GM04504 (cell line): ENCODE data around the gene HNMT.
"Not testable (repeated sequence)": the region's sequence is repeated elsewhere in the genome, so short reads cannot be mapped to it uniquely, and the experiment has no call there.

Experiments used
- DNase-seq: peaks from one replicate; pipeline ENCODE4 v3.0.0-alpha.2; 2012; ENCODE audit warnings: low read depth

Gene HNMT

GRCh38 chr2:138012968-138013367, 48.7 kb downstream of the HNMT start:
- no peak for DNase-seq

DNA sequence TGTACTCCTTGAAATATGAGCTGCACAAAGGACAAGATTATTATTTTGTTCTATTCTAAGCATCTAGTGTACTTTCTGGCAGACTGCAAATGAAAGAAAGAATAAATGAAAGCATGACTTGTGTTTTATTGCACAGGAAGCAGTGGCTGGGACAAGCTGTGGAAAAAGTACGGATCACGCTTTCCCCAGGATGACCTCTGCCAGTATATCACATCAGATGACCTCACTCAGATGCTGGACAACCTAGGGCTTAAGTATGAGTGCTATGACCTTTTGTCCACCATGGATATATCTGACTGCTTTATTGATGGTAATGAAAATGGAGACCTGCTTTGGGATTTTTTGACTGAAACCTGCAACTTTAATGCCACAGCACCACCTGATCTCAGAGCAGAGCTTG, 49.4 kb downstream of the HNMT start:
- DNase-seq: no peak

- DNase-seq: no peak
These were observed 51.2 kb downstream of the HNMT start for GRCh38 chr2:138015494-138015893.

- no peak for DNase-seq
These were observed 52.2 kb downstream of the HNMT start for GRCh38 chr2:138016351-138017087.

- no peak for DNase-seq
These were observed 53.6 kb downstream of the HNMT start for GRCh38 chr2:138017824-138018223.

DNA sequence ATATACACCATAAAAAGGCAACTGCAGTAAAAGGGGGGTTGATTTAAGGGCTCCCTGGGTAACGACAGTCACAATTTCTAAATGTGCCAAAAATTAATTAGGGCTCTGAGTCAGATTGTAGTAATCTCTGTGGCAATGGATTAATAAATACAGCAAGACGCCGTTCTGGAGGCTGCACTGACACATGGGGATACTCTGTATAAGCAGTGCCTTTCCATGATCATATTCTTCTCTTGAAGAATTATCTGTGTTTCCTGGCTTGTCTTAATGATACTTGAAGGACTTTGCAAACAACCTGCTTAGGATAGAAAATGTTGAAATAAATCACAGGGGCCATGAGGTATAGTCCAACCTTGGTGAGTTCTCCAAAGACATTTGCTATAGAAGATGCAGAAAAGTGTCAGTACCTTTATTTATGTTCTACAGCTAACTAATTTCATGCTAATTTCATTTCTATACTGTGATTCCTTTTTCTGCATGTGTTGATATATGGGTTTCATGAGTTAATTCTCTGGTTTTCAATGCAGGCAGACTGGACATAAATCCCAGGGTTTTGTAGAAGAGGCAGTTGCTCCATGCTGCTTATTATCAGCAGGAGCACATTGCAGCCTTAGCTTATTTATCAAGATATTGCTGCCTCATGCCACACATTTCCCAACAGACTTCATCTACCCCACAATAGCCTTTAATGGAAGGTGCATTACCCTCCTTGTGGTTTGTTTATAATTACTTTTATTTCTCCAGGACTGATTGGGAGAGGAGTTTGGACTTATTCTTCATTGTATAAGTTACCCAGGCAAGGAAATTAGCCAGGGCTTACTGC, 54.8 kb downstream of the HNMT start:
- no peak for DNase-seq

DNA sequence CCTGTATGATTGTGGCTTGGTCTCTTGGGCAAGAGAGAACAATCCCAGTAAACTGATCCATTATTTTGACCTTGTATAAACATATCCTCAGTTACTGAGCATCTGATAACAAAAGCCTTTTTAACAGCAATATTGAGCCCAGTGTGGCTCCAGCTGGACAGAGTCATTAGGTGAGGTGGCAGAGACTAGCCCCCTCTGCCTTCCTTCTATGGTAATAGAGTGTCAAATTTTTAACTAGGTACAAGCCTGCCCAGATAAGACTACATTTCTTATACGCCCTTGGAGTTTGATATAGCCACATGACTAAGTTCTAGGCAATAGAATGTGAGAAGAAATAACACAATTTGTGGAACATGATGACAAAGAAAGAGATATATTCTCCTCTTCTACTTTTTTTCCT, 56.2 kb downstream of the HNMT start:
- no peak for DNase-seq

DNA sequence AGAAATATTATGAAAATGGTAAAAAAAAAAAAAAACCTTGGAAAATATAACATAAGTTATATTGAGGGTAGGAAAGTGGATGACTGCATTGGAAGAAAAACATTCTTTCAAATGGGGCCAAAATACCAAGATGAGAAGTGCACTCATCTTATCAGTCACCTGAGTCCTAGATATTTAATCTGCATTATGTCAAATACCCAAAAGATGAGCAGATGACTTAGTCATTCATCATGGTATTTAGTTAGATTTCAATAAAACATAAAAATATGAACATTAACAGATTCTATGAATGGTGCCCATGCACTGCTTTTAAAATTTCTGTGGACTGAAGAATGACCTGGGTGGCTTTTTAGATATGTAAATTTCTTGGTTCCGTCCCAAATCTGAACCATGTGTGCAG, 56.9 kb downstream of the HNMT start:
- no peak for DNase-seq

- no peak for DNase-seq
These were observed 59.0 kb downstream of the HNMT start for GRCh38 chr2:138023298-138023697.

GRCh38 chr2:138023976-138024375, 59.7 kb downstream of the HNMT start:
- no peak for DNase-seq

- DNase-seq: no peak
These were observed 62.1 kb downstream of the HNMT start for GRCh38 chr2:138026111-138027020.

GRCh38 chr2:138028538-138028937, 64.3 kb downstream of the HNMT start:
- DNase-seq: no peak

- no peak for DNase-seq
These were observed 65.0 kb downstream of the HNMT start for GRCh38 chr2:138029276-138029675.

GRCh38 chr2:138030459-138030858, 66.2 kb downstream of the HNMT start:
- no peak for DNase-seq

DNA sequence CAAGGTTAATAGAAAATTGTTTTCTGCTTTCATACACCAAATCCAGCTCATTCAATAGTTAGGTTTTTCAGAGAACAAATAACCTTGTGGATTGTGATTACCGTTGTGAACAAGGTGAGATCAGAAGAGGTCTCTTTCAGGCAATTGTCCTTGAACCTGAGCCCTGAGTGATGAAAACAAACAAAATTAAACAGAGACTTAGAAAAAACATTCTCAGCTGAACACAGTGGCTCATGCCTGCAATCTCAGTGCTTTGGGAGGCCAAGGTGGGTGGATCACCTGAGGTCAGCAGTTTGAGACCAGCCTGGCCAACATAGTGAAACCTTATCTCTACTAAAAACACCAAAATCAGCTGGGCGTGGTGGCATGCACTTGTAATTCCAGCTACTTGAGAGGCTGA, 68.1 kb downstream of the HNMT start:
- no peak for DNase-seq

DNA sequence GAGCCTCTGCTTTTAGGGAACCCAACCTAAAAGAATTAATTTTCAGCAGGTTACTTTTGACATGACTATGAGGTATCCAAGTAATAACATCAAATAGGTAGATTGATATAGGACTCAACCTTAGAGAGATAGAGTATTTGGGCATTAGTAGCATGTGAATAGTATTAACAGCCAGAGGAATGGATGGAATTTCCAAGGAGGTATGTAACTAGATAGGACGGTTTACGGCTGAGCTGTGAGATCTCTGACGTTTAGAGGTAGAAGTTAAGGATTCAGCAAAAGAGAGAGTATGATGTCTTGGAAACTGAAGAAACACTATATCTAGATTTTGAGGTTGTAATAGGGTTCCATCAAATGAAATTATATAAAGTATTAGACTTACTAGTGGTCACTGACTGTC, 70.3 kb downstream of the HNMT start:
- no peak for DNase-seq

GRCh38 chr2:138035608-138036217, 71.4 kb downstream of the HNMT start:
- peak; percentile 41 for DNase-seq

GRCh38 chr2:138036522-138036921, 72.2 kb downstream of the HNMT start:
- no peak for DNase-seq

- DNase-seq: no peak
These were observed 72.8 kb downstream of the HNMT start for GRCh38 chr2:138037090-138037489.

- no peak for DNase-seq
These were observed 76.3 kb downstream of the HNMT start for GRCh38 chr2:138040616-138041015.

- no peak for DNase-seq
These were observed 78.0 kb downstream of the HNMT start for GRCh38 chr2:138042311-138042710.

DNA sequence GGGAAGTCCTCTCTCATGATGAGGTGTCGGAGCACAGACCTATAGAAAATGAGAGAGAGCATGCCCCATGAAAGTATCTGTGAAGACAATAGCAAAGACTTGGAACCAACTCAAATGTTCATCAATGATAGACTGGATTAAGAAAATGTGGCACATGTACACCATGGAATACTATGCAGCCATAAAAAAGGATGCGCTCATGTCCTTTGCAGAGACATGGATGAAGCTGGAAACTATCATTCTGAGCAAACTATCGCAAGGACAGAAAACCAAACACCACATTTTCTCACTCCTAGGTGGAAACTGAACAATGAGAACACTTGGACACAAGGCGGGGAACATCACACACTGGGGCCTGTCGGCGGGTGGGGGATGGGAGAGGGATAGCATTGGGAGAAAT, 79.3 kb downstream of the HNMT start:
- not testable (repeated sequence) for DNase-seq
